Stomach (tissue), 4 donors: ENCODE results near the gene KIAA0232.
"Not testable (repeated sequence)": the region's sequence is repeated elsewhere in the genome, so short reads cannot be mapped to it uniquely, and the experiment has no call there.

ENCODE experiments used
- CTCF ChIP-seq, 7 experiments: fragments of 450-650 bp in 4 of 7; fragments of 200-600 bp in 3 of 7; sonication (generic) in 3 of 7; IDR thresholded peaks; one replicate each; pipeline ENCODE4 v1.5.1; 2016 to 2019; ENCODE audit warnings: antibody characterized with exemption in 7 of 7, control low read depth in 2 of 7, mild to moderate bottlenecking in 1 of 7
- EP300 ChIP-seq: sonication (generic); formaldehyde crosslinking; IDR thresholded peaks from one replicate; pipeline ENCODE4 v1.6.1; 2017; ENCODE audit warnings: antibody characterized with exemption

- TF ChIP-seq CTCF (IDR thresholded peaks at IDR 0.05); EP300: not testable (repeated sequence)
Measured at GRCh38 chr4:6837106-6837505, 54.6 kb downstream of the KIAA0232 start.
